BJ (cell line): ENCODE data around the gene HOXB8. TPM values are rescaled to one million over a fixed set of nuclear protein-coding genes. Genes with fewer than 3 reads are reported as not detected.

Experiments
- CTCF ChIA-PET: fragments of 350-600 bp; formaldehyde crosslinking; extraction: SDS; loops from one replicate; lab custom pipeline; 2021; ENCODE audit warnings: antibody characterized with exemption, inconsistent platforms; lab: Yijun Ruan, JAX
- POLR2A ChIA-PET: fragments of 300-600 bp; sonication (Branson Sonifier 250); formaldehyde crosslinking; extraction: SDS; loops from one replicate; lab custom pipeline; 2021; ENCODE audit warnings: antibody characterized with exemption; lab: Charles Lee
- DNase-seq: peaks from one replicate; pipeline ENCODE4 v3.0.0-alpha.2; 2011; ENCODE audit warnings: low read depth
- H3K27me3 ChIP-seq: 2 replicates; pipeline ENCODE4 v1.6.0; 2011; ENCODE audit warnings: low read length; ENCODE audit not compliant: control insufficient read depth, insufficient read depth
- H3K36me3 ChIP-seq: 2 replicates; pipeline ENCODE4 v1.5.1; 2011; ENCODE audit warnings: low read length; ENCODE audit not compliant: control insufficient read depth, insufficient read depth
- H3K4me3 ChIP-seq: 2 replicates; pipeline ENCODE4 v1.5.1; 2011; ENCODE audit warnings: low read depth, mild to moderate bottlenecking, control low read depth, low read length
- polyA plus RNA-seq: library from polyadenylated mRNA; depleted of rRNA; stranded (reverse); fragments of >200 nt; gene quantifications from 2 replicates; pipeline ENCODE4 v1.2.3, GENCODE V29; 2011
- TF ChIP-seq, protein P1 (sequence below): IDR thresholded peaks from 2 replicates; pipeline ENCODE4 v1.5.1; 2011; ENCODE audit warnings: low read depth, mild to moderate bottlenecking, control low read depth, inconsistent platforms, low read length, moderate library complexity; ENCODE audit not compliant: insufficient read depth

The HOXB8 gene
- polyA plus RNA-seq, 1 experiment: not detected

DNA sequence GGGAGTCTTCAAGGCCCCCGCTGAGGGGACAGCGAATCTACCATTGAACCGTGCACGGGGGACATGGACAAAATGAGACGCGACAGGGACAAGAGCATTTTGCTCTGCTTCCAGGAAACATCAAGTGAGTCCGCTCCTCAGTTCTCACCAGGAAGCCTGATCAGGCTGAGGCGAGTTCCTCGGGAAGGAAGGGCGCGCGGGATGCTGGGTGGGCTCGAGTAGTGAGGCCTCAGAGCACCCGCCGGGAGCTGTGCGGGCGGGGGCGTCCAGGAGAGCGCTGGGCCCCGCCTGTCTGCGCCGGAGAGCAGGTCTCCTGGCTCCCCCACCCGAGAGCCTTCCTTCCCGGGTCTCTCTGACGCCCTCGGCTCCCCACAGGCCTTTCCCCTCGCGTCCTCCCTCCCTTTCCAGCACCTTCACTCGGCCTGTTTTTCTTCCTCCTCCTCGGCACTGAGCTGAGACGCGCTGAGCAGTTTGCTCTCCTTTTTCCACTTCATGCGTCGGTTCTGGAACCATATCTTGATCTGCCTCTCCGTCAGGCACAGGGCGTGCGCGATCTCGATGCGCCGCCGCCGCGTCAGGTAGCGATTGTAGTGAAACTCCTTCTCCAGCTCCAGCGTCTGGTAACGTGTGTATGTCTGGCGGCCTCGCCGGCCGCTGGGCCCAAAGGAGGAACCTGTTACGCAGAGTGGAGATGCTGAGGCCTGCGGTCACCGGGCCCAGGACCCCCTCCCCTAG, 18.9 kb downstream of the HOXB8 start:
- no peak for DNase-seq
- ChIA-PET CTCF (interaction anchor here (0.5 to 1.9 kb wide), 4 partner anchors 113 to 447 kb away, joined by 3 to 6 read pairs (median 4); no protein-coding TSS in a partner anchor), POLR2A (no interaction called here)
- Histone ChIP-seq H3K36me3 (no peaks in the 10 kb centered on the region), H3K27me3 (peaks cover 87% of the 10 kb centered on the region), H3K4me3 (no peak overlapping the region)
- TF ChIP-seq, protein P1, sequence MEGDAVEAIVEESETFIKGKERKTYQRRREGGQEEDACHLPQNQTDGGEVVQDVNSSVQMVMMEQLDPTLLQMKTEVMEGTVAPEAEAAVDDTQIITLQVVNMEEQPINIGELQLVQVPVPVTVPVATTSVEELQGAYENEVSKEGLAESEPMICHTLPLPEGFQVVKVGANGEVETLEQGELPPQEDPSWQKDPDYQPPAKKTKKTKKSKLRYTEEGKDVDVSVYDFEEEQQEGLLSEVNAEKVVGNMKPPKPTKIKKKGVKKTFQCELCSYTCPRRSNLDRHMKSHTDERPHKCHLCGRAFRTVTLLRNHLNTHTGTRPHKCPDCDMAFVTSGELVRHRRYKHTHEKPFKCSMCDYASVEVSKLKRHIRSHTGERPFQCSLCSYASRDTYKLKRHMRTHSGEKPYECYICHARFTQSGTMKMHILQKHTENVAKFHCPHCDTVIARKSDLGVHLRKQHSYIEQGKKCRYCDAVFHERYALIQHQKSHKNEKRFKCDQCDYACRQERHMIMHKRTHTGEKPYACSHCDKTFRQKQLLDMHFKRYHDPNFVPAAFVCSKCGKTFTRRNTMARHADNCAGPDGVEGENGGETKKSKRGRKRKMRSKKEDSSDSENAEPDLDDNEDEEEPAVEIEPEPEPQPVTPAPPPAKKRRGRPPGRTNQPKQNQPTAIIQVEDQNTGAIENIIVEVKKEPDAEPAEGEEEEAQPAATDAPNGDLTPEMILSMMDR: no peak

- no peak for DNase-seq
- Histone ChIP-seq H3K4me3 (no peak overlapping the region), H3K27me3 (peaks cover 87% of the 10 kb centered on the region), H3K36me3 (no peaks in the 10 kb centered on the region)
- ChIA-PET CTCF (interaction anchor here (0.7 to 3.6 kb wide), 9 partner anchors 10 to 380 kb away, joined by 3 to 29 read pairs (median 4); no protein-coding TSS in a partner anchor), POLR2A (no interaction called here)
- TF ChIP-seq, protein P1: no peak
Observed at GRCh38 chr17:48595278-48595999, 19.7 kb downstream of the HOXB8 start.

DNA sequence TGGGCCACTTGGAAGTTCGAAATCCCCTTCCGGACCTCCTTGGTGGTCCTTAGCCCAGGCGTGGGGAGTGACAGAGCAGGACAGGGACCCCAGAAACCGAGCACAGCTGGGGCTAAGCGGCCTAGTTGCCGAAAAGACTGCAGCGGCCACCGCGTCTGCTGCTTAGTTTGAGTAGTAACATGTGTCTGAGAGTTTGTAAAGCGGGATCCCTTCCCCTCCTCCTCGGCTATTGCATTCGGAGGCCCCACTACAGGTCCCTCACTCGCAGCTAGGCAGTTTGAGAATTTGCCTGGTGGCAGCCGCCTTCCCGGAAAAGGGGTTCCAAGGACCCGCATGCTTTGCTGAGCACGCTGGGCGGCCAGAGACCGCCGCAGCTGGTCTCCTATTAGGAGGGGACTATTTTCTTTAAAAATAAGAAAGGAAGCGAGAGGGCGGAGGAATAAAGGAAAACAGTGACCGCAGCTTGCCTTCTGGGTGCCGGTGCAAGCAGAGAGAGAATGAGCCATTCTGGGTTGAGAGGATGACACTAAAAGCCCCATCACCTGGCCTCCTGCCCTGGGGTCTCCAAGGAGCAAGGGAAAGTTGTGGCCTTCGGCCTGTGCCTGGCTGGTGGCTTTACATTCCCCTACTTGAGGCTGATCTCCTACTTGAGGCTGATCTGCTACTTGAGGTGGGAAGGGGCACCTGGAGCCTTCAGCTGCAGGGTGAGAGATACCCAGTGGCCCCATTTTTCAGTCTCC, 20.4 kb downstream of the HOXB8 start:
- TF ChIP-seq, protein P1: no peak
- DNase-seq: no peak
- POLR2A ChIA-PET: no interaction called here
- H3K27me3 ChIP-seq: peaks cover 87% of the 10 kb centered on the region
- H3K36me3 ChIP-seq: no peaks in the 10 kb centered on the region
- CTCF ChIA-PET: interaction anchor here (0.6 to 3.6 kb wide), 12 partner anchors 11 to 380 kb away, joined by 3 to 29 read pairs (median 4); no protein-coding TSS in a partner anchor
- H3K4me3 ChIP-seq: no peak overlapping the region

GRCh38 chr17:48593840-48594537, 21.1 kb downstream of the HOXB8 start:
- TF ChIP-seq, protein P1: peak; percentile 76
- POLR2A ChIA-PET: no interaction called here
- no peak overlapping the region for H3K4me3 ChIP-seq
- CTCF ChIA-PET: interaction anchor here (0.6 to 3.6 kb wide), 15 partner anchors 11 to 379 kb away, joined by 3 to 29 read pairs (median 5); no protein-coding TSS in a partner anchor
- H3K27me3 ChIP-seq: peaks cover 86% of the 10 kb centered on the region
- no peaks in the 10 kb centered on the region for H3K36me3 ChIP-seq
- no peak for DNase-seq
